Ovary (tissue), 3 donors: ENCODE measurements around the gene PAM.
"Not testable (repeated sequence)": the region's sequence is repeated elsewhere in the genome, so short reads cannot be mapped to it uniquely, and the experiment has no call there.

Experiments
- CTCF ChIP-seq, 3 donors: fragments of 450-650 bp in 2 of 3; fragments of 200-600 bp in 1 of 3; IDR thresholded peaks; one replicate each; pipeline versions ENCODE4 v1.5.1 to v1.8.0; 2016 to 2022; ENCODE audit warnings: antibody characterized with exemption in 3 of 3, mild to moderate bottlenecking in 1 of 3
- POLR2A ChIP-seq: fragments of 450-650 bp; IDR thresholded peaks from one replicate; pipeline ENCODE4 v1.6.1; 2017; ENCODE audit warnings: antibody characterized with exemption, mild to moderate bottlenecking, moderate library complexity
- donor health status: DM: no; HTN: no; CAD: no.

- not testable (repeated sequence) for TF ChIP-seq POLR2A; CTCF (IDR thresholded peaks at IDR 0.05)
Observed at GRCh38 chr5:102775756-102776155, 20.7 kb downstream of the PAM start.
